HL-60 (cell line): ENCODE results near the gene KRTAP4-3.
"Not testable (repeated sequence)": the region's sequence is repeated elsewhere in the genome, so short reads cannot be mapped to it uniquely, and the experiment has no call there.

Experiments used
- CTCF ChIP-seq: IDR thresholded peaks from one replicate; pipeline ENCODE4 v1.5.1; 2011; ENCODE audit warnings: low read length, control low read depth, inconsistent platforms; ENCODE audit not compliant: insufficient read depth
- GABPA ChIP-seq: IDR thresholded peaks from 2 replicates; pipeline ENCODE4 v1.6.1; 2012; ENCODE audit warnings: low read depth
- POLR2AphosphoS5 ChIP-seq: IDR thresholded peaks from 2 replicates; pipeline ENCODE4 v1.6.1; 2012; ENCODE audit warnings: low read depth
- REST ChIP-seq: IDR thresholded peaks from 2 replicates; pipeline ENCODE4 v1.6.1; 2012; ENCODE audit warnings: low read depth; ENCODE audit not compliant: insufficient replicate concordance
- SPI1 ChIP-seq: IDR thresholded peaks from 2 replicates; pipeline ENCODE4 v1.6.1; 2012; ENCODE audit warnings: low read depth, mild to moderate bottlenecking, borderline replicate concordance

GRCh38 chr17:41148971-41149651 is 18.9 kb downstream of the KRTAP4-3 start:
- TF ChIP-seq SPI1, CTCF, POLR2AphosphoS5, REST, GABPA: not testable (repeated sequence)
